Activated B cell treated with CpG ODN at 0.5 μM for 24 hours (primary cell): ENCODE data around the gene ATP10B. TPM values are rescaled to one million over a fixed set of nuclear protein-coding genes. Genes with fewer than 3 reads are reported as not detected.

Source experiments
- ATAC-seq: fragments of 200-7000 bp; cut with Tn5 transposase; one replicate; pipeline ENCODE4 v1.10.0; 2021; ENCODE audit warnings: low read depth, mild to moderate bottlenecking, moderate library complexity
- CTCF ChIA-PET: fragments of 350-600 bp; sonication (Branson Sonifier 250); formaldehyde crosslinking; loops from one replicate; lab custom pipeline; 2021; ENCODE audit warnings: antibody characterized with exemption; lab: Charles Lee
- POLR2A ChIA-PET: fragments of 350-600 bp; sonication (Branson Sonifier 250); formaldehyde crosslinking; loops from one replicate; lab custom pipeline; 2021; ENCODE audit warnings: antibody characterized with exemption; lab: Charles Lee
- DNase-seq: peaks from one replicate; pipeline ENCODE4 v3.0.0; 2022
- H3K27ac Mint-ChIP-seq: one replicate; pipeline ENCODE4 v1.8.0; 2020; ENCODE audit warnings: mixed read lengths
- H3K27me3 Mint-ChIP-seq: one replicate; pipeline ENCODE4 v1.8.0; 2021; ENCODE audit warnings: mixed read lengths
- H3K36me3 Mint-ChIP-seq: one replicate; pipeline ENCODE4 v1.8.0; 2021; ENCODE audit warnings: low read depth, mixed read lengths
- H3K4me1 Mint-ChIP-seq: one replicate; pipeline ENCODE4 v1.8.0; 2021; ENCODE audit warnings: mixed read lengths
- H3K4me3 Mint-ChIP-seq: one replicate; pipeline ENCODE4 v1.8.0; 2020; ENCODE audit warnings: mild to moderate bottlenecking, mixed read lengths
- H3K9me3 Mint-ChIP-seq: one replicate; pipeline ENCODE4 v1.8.0; 2020; ENCODE audit warnings: mixed read lengths
- intact Hi-C: fragments of 100-400 bp; cut with micrococcal nuclease; formaldehyde crosslinking; loops from one replicate; pipeline ENCODE4 v1.15.1; 2024
- total RNA-seq: library from RNA; stranded (reverse); gene quantifications from 2 replicates; pipeline ENCODE4 v1.2.3, GENCODE V29; 2022
- TF ChIP-seq, protein P1 (sequence below): fragments of 200-600 bp; IDR thresholded peaks from one replicate; pipeline ENCODE4 v1.8.0; 2022; ENCODE audit warnings: antibody characterized with exemption, mild to moderate bottlenecking

The ATP10B gene
- total RNA-seq, 1 donor from 2014 or later, result not detected

DNA sequence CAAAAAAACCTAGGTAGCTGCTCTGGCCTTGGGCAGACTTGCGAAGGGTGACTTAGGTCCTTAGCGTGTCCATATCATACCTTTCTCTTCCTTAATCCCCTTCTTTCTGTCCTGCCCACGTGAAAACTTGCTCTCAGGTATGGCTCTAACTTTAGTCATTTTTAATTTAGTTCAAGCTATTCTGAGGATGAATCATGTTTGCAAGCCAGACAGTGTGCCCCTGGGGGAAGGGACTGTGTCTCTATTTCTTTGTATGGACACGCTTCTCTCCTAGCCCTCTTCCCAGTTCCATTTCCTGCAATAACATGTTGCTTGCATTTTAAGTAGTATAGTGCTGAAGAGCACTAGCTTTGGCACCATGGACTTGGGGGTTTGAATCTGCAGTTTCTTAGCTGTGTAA lies 309.7 kb downstream of the ATP10B start:
- DNase-seq (no peak), ATAC-seq (no peak)
- peaks cover 6% of the 10 kb centered on the region for H3K9me3 Mint-ChIP-seq
- intact Hi-C loops, result no loop called here
- peaks cover 15% of the 10 kb centered on the region for H3K27me3 Mint-ChIP-seq
- no peaks in the 10 kb centered on the region for H3K36me3 Mint-ChIP-seq
- no peak overlapping the region for H3K27ac Mint-ChIP-seq
- no peaks in the 10 kb centered on the region for H3K4me1 Mint-ChIP-seq
- H3K4me3 Mint-ChIP-seq, result no peak overlapping the region
- ChIA-PET CTCF (interaction anchor here (1.0 kb wide), 1 partner anchor 19 kb away, joined by 3 read pairs; no protein-coding TSS in a partner anchor), POLR2A (no interaction called here)
- TF ChIP-seq, protein P1, sequence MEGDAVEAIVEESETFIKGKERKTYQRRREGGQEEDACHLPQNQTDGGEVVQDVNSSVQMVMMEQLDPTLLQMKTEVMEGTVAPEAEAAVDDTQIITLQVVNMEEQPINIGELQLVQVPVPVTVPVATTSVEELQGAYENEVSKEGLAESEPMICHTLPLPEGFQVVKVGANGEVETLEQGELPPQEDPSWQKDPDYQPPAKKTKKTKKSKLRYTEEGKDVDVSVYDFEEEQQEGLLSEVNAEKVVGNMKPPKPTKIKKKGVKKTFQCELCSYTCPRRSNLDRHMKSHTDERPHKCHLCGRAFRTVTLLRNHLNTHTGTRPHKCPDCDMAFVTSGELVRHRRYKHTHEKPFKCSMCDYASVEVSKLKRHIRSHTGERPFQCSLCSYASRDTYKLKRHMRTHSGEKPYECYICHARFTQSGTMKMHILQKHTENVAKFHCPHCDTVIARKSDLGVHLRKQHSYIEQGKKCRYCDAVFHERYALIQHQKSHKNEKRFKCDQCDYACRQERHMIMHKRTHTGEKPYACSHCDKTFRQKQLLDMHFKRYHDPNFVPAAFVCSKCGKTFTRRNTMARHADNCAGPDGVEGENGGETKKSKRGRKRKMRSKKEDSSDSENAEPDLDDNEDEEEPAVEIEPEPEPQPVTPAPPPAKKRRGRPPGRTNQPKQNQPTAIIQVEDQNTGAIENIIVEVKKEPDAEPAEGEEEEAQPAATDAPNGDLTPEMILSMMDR, result no peak

DNA sequence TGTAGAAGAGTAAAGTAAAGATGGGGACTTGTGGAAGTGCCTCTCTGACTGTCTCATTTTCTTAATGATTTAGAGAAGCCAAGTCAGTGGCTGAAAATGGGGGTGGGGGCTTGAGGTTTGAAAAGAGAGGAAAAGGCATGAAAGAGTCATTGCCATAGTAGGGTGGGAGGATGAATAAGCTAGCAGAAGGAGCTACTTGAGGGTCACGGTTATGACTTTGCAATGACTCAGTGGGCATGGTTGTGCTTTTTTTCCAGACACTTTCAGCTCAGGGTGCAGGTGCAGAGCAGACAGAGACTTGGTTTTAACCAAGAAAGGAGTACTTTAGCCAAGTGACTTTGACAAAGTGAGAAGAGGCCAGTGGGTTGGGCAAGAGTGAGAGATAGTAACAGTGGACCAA lies 312.6 kb downstream of the ATP10B start:
- no peak overlapping the region for H3K27ac Mint-ChIP-seq
- ATAC-seq, result no peak
- no peaks in the 10 kb centered on the region for H3K9me3 Mint-ChIP-seq
- DNase-seq, result no peak
- H3K36me3 Mint-ChIP-seq, result no peaks in the 10 kb centered on the region
- TF ChIP-seq, protein P1, result no peak
- peaks cover 4% of the 10 kb centered on the region for H3K27me3 Mint-ChIP-seq
- no peak overlapping the region for H3K4me3 Mint-ChIP-seq
- POLR2A ChIA-PET, result no interaction called here
- intact Hi-C loops, result no loop called here
- H3K4me1 Mint-ChIP-seq, result no peaks in the 10 kb centered on the region
- CTCF ChIA-PET, result no interaction called here

DNA sequence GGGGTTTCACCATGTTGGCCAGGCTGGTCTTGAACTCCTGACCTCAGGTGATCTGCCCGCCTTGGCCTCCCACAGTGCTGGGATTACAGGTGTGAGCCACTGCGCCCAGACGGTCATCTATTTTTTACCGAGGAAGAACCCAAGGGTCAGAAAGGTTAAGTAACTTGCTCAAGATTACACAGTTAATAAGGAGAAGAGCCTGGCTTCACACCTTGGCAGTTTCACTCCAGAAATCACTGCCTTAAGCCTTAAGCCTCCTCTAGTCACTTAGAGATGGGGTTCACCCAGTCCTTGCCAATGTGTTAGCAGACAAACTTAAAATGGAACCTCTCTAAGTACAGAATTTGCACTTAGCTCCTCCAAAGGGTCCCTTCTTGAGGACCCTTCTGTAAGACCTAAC lies 314.1 kb downstream of the ATP10B start:
- ATAC-seq (no peak), DNase-seq (no peak)
- Mint-ChIP-seq H3K27ac (no peak overlapping the region), H3K9me3 (no peaks in the 10 kb centered on the region), H3K4me1 (no peaks in the 10 kb centered on the region), H3K36me3 (no peaks in the 10 kb centered on the region), H3K27me3 (no peaks in the 10 kb centered on the region), H3K4me3 (no peak overlapping the region)
- CTCF ChIA-PET, result no interaction called here
- POLR2A ChIA-PET, result no interaction called here
- TF ChIP-seq, protein P1, result no peak
- intact Hi-C loops, result no loop called here

DNA sequence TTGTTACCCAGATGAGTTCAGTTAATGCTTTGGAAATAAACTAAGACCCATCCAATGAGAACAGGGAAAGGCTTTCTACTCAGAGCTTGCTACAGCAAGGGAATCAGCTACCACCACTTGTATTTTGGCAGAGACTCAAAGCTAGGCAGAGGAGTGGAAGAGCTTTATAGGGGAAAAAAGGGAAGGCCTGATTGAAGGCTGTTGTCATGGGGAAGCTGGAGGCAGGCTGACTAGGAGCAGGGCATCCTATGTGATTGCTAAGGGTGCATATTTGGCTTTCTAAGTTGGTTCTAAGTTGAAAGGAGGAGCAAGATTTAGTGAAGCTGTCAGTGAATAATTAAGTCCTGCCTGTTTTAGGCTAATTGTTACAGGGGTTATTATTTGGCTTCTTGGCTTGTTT lies 314.9 kb downstream of the ATP10B start:
- intact Hi-C loops, result no loop called here
- ChIA-PET POLR2A (no interaction called here), CTCF (no interaction called here)
- Mint-ChIP-seq H3K27me3 (no peaks in the 10 kb centered on the region), H3K27ac (no peak overlapping the region), H3K36me3 (no peaks in the 10 kb centered on the region), H3K9me3 (no peaks in the 10 kb centered on the region), H3K4me3 (no peak overlapping the region), H3K4me1 (no peaks in the 10 kb centered on the region)
- DNase-seq (no peak), ATAC-seq (no peak)
- TF ChIP-seq, protein P1, result no peak

DNA sequence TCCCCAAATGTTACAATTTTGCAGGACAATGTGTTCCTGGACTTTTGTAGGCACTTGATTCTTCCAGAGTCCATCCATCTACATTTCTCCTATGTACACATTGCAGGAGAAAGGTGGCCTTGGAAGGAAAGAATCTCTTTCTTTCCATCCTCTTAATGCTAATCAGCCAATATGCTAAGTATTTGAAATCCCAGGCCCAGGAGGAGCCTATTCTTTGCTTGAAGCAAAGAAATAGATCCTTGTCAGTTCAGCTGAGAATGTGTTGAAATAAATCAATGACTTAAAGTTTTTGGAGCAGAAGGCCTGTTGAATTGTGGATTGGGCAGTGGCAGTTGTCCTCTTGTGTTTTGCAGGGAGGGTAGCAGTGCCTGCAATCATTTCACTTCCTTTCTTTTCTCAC lies 317.1 kb downstream of the ATP10B start:
- Mint-ChIP-seq H3K9me3 (no peaks in the 10 kb centered on the region), H3K4me3 (no peak overlapping the region), H3K27me3 (no peaks in the 10 kb centered on the region), H3K4me1 (no peaks in the 10 kb centered on the region), H3K36me3 (no peaks in the 10 kb centered on the region), H3K27ac (no peak overlapping the region)
- ATAC-seq (no peak), DNase-seq (no peak)
- POLR2A ChIA-PET, result no interaction called here
- intact Hi-C loops, result no loop called here
- CTCF ChIA-PET, result no interaction called here
- TF ChIP-seq, protein P1, result no peak
